Measurements from ENCODE around the gene SRRM4.
"Not testable (repeated sequence)": the region's sequence is repeated elsewhere in the genome, so short reads cannot be mapped to it uniquely, and the experiment has no call there.

SRRM4 gene

DNA sequence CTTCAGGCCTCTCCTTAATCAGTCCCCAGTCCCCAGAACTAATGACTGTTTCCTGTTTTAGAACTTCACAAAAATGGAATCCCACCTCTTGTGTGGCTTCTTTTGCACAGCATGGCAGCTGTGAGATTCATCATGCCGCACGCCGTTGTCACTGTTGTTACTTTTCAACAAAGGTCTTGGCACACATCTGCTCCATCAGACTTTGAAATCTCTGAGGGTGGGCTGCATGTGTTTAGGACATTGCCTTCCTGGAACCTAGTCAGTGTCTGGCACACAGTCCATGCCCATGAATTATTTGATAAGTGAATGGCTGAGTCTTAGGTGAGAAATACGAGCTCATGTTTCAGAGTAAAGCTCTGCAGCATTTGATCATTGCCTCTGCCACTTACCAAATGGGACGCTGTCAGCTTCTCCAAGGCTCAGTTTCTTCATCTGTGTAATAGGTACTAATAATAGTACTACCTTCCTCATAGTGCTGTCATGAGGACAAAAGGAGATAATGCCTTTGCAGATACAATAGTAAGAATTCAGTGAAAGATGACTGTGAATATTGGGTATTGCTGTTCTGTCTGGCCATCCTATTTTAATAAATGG, 90.4 kb downstream of the SRRM4 start:
- DNase-seq, result no peak

DNA sequence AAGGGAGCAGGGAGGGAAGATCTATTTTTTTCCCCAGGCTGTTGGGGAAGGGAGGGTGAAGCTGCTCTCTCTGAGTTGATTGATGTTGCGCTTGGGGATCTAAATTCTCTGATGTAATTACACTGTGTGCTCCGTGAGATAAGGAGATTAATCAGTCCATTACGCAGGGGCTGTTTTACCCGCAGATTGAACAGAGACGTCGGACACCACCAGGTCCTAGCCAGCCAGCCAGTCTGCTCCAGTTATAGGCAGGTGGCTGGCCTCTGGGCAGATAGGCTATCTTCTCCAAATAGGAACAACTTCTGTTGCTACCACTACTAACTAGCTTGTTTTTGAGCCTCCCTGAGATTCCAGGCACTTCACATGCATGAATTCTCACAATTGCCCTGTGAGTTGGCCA, 91.1 kb downstream of the SRRM4 start:
- no peak for DNase-seq

DNA sequence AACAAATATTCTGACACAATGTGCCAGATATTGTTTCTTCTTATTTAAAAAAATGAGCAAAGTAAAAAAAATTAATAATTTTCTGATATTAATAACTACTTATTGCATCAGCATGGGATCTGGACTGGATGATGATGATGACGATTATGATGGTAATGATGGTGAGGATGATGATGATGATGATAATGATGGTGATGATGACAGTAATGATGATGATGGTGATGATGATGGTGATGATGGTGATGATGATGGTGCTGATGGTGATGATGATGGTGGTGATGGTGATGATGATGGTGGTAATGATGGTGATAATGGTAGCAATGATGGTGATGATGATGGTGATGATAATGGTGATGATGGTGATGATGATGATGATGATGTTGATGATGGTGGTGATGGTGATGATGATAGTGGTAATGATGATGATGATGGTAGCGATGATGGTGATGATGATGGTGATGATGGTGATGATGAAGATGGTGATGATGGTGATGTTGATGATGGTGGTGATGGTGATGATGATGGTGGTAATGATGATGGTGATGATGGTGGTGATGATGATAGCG, 94.0 kb downstream of the SRRM4 start:
- DNase-seq, result no peak

DNA sequence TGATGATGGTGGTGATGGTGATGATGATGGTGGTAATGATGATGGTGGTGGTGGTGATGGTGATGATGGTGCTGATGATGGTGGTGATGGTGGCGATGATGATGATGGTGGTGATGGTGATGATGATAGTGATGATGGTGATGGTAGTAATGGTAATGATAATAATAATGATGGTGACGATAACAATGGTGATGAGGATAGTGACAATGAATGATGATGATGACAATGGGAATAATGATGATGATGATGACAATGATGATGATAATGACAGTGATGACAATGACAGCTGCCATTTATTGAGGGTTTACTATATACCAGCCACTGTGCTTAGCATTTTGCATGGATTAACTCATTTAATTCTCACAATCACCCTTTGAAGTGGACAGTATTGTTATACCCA, 94.6 kb downstream of the SRRM4 start:
- DNase-seq, result no peak

DNA sequence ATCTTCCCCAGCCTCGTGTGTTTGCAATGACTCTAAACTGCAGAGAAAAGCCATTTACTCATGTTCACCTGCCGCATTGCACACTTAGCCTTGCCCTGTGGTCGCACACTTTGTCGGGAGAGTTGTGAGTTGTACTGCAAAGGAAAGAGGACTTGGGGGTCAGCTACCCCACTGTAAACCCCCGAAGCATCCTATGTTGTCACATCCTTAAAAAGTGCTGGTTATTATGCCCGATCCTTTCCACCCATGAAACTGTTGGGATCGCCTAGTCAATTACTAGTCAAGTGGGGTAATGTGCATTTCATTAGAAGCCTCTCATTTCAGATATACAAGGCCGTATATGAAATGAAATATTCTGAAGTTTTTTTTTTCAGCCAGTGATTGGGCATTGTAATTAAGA, 98.2 kb downstream of the SRRM4 start:
- no peak for DNase-seq

DNA sequence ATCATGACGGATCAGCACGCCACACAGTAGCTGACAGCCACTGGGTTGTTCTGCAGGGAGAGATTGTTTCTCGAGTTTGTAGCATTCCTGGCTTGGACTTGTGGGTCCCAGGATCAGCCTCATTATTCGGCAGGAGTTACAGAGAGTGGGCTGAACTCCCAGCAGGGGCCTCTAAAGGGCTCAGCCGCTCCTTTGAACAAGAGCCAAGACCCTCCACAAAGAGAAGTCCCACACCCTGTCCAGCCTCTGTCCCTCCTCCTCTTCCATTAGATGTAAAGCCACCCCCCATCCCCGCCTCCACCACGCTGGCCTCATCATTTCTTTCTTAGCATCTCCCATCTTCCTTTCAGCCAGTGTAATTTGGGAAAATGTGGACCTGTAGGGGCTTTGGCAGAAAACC, 100.7 kb downstream of the SRRM4 start:
- no peak for DNase-seq

DNA sequence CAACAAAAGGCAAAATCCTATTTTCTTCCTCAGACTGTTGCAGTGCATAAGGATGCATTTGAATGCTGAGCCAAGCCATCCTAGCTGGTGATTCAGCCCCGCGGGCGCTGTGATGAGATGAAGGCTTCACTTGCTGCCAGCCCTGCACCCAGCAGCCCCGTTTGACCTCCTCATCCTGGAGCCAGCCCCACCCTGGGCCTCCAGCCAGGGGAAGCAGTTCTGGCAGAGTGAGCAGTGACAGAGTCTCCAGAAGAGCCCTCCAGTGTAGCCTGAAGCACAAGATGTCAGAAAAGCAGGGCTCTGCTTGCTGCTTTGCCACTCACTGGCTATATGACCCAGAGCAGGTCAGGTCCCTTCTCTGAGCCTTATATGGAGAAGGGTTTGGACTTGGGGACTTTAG, 101.2 kb downstream of the SRRM4 start:
- DNase-seq, result no peak

DNA sequence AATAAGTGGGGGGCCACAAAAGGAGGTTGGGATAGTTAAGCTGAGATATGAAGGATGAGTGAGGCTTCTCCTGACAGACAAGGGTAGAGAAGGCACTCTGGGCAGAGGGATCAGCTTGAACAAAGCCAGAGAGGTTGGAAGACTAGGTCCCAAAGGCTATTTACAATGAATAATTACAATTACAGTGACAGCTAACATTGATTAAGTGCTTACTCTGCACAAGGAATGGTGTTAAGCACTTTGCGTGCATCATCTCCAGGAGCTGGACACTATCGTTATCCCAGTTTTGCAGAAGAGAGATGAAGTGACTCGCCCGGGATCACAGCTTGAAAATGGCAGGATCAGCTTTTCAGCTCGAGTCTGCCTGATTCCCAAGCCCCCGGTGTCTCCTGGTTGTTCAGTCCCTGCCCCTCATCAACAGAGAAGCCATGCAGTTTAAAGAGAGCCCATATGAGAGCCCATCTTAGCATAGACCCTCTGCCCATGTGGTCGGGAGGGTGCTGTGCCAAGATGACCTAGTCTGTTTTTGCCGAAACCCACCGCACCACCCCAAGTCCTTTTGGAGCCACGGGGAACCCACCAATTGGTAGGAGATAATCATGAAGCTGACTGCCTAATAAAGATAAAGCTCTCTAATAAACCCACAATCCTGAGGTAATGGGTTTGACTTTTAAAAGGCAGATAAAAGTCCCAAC, 107.5 kb downstream of the SRRM4 start:
- DNase-seq, result no peak

DNA sequence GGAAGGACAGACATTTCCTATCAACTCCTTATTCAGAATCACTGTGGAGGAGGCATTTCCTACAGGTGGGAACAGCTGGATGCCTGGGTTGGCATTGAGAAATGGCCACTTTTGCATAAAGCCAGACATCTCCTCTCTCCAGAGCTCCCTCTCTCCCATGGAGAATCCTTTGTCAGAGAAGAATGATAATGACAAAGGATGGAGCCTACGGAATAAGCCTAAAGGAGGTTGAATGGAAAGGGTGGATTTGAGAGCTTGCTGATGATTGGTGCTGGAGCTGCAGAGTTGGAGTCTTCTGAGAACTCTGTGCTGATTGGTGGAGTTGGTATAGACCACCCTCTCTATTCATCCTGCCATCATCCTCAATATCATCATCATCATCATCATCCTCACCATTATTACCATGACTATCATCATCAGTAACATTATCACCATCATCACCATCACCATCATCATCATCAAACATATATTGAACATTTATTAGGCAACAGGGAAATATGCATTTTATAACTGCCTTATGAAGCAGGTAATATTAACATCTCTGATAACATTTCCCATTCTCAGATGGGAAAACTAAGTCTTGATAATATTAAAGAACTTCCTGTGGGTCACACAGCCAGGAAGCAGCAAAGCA, 108.2 kb downstream of the SRRM4 start:
- DNase-seq, result no peak

DNA sequence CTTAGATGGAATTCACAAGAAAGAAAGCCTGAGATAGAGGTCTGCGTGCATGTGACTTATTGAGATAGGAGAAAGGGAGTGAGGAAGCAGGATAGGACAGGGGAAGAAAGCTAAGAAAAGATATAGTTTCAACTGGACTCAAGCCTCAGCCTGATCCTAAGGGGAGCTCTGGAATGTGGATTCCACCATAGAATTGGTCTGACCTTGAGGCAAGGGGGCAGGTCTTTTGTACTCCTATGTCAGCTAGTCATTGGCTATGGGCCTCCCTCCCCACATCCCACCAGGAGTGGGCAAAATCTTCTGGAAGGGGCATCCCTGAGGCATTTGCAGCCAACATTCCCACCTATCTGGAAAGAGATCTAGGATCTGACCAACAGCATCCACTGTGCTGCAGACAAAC, 108.9 kb downstream of the SRRM4 start:
- no peak for DNase-seq

DNA sequence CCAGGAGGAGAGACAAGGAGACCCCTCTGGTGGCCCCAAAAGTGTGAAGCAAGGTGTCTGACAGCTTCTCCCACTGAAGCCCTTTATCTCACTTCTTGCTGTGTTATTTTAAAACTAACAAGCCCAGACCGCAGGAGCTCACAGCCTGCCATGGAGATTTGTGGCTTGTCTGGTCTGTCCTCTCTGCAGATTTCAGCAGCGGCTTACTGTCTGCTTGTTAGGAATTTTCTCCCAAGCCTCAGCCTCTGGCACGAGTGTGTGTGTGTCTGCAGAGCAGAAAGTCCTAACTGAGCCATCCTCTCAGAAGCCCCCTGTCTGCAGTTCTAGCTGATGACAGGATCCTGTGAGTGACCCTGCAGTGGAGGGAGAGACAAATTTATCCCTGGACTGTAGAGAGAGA, 109.5 kb downstream of the SRRM4 start:
- DNase-seq, result no peak

DNA sequence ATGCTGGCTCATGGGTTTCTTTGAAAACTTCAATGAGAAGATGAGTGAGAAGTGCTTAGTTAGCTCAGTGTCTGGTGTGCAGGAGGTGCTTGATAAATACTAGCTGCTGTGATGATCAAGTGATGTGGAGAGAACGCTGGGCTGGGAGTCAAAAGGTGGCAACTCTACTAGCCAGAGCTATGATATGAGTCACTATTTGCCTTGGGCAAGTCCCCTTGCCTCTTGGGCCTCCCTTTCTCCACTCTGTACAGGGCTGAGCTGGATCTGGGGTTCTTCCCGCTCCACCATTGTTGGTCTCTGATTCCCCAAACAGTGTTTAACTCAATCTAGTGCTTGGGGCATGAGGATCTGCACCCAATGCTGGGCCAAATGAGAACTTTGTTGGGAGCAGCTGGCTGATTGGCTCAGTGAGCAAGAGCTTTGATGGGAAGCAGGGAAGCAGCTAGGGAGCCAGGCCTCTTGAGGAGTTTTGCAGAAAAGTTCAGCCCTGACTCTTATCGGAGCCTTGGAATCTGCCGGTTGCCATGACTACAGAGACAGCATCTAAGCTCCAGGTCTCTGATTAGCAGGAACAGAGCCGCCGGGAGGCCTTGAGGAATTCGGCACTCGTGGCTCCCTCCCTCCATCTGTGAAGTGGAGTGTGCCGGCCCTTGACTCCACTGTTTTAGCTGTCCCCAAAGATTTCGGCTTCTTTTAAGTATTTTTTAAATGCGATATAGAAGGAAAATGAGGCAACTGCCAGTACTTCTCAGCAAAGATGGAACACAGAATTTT, 115.3 kb downstream of the SRRM4 start:
- no peak for DNase-seq

DNA sequence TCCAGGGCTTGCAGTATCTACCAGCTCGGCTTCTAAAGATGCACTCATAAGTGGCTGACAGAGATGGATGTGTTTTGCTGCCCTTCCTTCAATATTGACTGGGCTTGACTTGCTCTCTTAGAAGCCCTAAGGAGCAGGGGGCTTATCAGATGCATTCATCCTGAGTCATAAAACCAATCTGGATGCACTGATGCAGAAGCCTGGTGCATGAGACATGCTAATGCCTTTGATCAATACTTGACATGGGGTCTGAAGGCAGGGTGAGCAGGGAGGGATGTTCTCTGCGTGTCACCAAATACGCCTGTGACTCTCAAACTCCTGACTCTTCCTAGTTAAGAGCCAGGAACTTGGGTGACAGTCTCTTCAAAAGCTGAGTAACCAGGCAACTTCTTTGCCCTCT, 119.6 kb downstream of the SRRM4 start:
- no peak for DNase-seq

DNA sequence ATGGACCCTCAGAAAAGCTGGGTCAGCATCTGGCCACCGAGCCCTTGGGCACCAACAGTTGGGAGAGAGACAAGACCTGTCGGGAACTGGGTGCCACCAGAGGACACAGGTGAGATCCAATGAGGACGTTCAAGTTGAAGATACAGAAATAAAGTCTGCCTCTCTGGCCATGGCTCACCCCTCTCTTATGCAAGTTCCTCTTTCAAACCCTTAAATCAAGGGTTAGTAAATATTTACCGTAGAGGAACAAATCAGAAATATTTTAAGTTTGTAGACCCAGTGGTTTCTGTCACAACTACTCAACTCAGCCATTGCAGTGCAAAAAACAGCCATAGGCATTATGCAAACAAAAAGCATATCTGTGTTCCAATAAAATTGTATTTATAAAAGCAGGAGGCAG, 120.9 kb downstream of the SRRM4 start:
- DNase-seq, result no peak

DNA sequence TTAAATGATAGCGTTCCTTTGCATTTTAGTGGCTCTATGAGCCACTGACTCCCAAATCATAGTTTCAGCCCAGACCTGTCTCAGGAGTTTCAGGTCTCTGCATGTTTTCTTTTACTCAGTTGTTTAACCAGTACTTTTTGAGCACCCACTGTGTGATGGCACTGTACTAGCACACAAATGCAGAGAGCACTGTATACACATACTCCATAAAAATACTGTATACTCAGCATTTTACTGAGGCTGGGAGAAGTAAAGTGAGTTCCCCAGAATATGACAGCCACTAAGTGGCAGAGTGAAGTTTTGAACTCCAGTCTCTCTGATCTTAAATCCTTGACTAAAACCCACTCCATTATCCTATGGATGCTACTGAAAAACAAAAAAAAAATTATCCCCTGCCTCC, 121.4 kb downstream of the SRRM4 start:
- DNase-seq, result no peak

DNA sequence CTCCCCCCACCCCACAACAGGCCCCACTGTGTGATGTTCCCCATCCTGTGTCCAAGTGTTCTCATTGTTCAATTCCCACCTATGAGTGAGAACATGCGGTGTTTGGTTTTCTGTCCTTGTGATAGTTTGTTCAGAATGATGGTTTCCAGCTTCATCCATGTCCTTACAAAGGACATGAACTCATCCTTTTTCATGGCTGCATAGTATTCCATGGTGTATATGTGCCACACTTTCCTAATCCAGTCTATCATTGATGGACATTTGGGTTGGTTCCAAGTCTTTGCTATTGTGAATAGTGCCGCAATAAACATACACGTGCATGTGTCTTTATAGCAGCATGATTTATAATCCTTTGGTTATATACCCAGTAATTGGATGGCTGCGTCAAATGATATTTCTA, 123.6 kb downstream of the SRRM4 start:
- DNase-seq, result not testable (repeated sequence)

DNA sequence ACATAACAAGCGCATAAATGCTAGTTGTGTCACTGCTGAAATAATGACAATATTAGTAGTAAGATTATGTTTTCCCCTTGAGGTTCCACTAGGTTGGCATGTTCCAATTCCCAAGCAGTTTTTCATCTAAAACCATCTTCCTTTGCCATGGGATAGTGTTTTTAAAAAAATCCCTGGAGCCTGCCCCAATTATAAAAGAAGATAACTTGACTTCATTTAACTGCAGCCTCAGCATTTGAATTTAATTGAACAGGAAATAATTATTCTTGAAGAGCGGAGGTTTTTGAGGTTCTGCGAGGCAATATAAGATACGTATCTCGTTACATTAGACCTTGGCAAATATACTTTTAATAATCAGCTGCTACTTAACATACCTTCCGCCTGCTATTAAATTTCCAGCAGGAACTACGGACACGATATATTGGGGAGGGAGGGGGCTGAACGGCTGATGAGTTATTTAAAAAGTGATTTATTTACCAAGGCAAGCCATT, 132.2 kb downstream of the SRRM4 start:
- DNase-seq, result no peak

DNA sequence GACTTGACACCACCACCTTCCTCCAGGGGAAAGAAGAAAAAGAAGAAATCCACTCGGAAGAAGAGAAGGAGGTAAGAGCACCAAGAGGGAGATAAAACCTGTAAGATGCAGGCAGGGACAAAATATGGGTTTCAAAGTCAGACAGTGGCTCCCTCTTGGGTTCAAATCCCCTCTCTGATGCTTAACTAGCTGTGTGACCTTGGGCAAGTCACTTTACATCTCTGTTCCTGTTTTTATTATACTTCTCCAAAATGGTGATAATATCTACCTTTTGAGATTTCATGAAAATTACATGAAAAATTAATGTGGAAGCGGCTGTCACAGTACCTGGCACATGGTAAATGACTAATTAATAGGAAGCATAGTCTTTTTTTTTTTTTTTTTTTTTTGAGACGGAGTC, 133.0 kb downstream of the SRRM4 start:
- no peak for DNase-seq

DNA sequence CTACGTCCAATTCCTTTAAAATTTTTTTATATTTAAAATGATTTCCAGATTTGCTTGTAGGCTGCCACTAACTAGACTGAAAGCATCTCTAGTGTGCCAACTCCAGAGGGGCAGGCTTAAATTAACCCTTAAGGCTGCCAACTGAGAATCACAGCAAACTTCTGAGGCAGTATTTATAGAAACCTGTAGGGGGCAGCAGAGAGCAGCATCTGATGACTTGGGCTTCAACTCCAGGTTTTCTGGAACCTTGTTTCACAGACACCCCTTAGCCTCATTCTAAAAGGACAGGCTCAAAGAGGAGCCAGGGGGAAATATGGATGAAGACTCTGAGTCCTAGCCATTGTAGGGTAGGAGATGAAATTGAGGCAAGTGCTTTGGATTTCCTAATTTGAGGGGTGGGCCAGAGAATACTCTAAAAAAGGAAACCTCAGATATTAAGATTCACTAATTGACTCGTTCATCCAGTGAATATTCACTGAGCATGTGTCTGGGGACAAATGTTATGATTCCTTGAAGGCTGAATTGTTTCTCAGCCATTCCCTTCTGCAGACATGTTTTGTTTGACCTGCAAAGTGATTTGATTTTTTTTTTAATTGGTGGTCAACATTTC, 134.1 kb downstream of the SRRM4 start:
- peak; percentile 12 for DNase-seq

DNA sequence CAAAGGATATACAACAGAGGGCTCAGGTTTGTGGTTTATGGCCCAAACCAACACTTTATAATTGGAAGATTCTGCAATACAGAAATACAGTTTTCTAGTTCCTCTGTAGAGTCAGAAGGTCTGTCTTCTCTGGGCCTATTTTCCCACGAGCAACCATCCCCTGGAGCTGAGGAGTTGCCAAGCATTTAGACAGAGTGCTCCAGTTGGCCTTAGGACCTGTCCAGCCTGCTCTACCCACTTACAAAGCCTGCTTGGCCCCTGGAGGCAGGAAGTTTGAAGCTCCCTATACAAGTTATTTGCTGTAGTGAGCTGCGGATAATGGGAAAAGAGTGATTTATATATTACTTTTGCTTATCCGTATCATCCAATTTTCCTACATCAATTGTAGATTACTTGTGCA, 136.6 kb downstream of the SRRM4 start:
- no peak for DNase-seq

DNA sequence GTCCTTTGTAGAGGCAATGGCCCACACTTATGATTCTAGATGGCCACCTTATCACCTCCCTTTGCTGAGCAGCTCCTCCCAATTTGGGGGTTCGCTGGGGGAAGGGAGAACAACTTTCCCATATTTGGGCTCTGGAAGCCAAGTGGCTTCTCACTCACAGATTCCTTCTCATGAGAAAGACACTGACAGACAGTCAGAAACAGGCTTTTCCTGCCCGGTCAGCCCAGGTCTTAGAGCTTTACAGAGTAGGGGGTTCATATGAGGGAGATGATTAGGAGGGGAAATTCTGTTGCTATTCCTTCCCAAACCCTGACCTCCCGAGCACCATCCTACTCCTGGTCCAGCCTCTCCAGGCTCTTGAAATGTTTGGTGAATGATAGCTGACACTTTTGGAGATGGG, 137.3 kb downstream of the SRRM4 start:
- no peak for DNase-seq

DNA sequence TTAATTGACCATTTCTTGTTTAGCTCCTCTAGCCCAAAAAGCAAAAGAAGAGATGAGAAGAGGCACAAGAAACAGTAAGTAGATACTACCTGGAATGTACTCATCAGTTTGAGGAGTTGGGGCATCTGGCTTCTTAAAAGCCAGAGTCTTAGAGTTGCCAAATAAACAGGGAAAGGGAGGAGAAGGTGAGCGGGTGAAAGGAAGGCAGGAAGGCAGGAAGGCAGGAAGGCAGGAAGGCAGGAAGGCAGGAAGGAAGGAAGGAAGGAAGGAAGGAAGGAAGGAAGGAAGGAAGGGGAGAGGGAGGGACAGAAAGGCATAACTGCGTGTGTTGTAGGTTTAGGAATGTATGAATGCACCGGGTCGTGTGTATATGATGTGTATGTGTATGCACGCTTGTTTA, 140.7 kb downstream of the SRRM4 start:
- no peak for DNase-seq

DNA sequence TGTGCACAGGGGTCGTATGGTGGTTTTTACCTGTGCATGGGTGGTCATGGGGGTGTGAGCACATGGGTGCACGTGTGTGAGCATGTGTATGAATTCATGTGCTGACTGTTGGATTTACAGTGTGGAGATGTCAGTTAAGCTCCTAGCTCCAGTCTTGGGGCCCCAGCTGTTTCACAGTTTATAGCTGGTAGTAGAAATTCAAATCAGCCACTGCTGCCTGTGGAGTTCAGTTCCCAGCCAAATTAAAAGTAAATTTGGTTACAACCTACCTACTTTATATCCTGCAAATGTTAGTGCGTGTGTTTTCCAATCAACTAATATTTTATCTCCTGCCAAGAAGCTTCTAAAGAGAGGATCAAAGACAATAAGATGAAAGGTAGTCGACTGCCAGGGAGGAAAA, 141.4 kb downstream of the SRRM4 start:
- DNase-seq, result no peak

Measured in kidney glomerular epithelial cell (primary cell).